ENCODE results near the gene MEIS3.
"Not testable (repeated sequence)": the region's sequence is repeated elsewhere in the genome, so short reads cannot be mapped to it uniquely, and the experiment has no call there.

The MEIS3 gene

DNA sequence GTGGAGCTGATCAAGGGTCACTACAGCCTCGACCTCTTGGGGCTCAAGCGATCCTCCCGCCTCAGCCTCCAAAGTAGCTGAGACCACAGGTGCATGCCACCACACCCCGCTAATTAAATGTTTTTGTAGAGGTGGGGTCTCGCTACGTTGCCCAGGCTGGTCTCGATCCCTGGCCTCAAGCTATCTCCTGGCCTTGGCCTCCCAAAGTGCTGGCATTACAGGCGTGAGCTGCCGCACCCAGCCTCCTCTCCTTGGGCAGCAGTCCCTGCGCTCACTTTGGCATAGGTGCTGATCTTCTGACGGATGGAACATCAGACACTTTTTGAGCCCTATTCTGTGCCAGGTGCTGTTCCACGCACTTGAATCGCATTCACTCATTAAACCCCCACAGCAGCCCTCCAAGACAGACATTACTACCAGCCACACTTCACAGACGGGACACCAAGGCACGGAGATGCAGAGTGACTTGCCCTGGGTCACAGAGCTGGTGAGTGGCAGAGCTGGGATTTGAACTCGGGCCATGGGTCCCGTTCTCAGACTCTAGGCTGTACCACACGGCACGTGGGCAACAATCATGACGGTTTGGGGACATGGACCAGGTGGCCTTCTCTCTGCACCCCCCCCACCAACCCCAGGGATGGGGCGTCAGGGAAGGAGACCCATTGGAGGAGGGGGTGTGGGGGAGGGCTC lies 3.2 kb downstream of the MEIS3 start:
- no peak for DNase-seq

DNA sequence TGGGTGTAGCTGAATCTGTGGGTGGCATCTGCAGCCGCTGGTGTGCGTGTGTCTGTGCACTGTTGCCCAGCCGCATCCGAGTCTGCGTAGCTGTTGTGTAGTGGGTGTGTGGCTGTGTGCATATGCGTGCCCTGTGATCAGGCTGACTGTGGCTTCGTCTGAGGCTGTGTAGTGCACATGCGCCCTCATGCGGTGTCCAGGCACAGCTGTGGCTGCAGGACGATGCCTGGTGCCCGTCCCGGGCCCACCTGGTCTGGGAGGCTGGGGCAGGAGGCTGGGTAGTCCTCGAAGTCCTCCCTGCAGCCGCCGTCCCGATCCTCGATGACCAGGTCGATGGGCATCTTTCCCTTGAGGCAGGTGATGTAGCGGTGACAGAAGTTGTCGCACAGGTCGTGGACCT lies 4.9 kb downstream of the MEIS3 start:
- DNase-seq = no peak

DNA sequence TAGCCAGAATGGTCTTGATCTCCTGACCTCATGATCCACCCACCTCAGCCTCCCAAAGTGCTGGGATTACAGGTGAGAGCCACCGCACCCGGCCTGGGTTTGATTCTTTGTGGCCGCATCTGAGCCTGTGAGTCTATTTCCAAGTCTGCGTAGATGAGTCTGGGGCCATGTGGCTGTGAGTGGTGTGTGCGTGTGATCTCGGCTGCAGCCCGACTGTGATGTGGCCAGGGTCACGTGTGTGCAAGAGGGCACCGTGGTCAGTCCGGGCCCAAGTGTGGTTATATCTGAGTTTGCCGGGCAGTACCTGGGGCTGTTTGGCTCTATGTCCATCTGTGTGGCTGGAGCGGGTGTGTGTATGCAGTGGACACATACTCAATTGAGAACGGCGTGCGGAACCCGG lies 5.4 kb downstream of the MEIS3 start:
- no peak for DNase-seq

DNA sequence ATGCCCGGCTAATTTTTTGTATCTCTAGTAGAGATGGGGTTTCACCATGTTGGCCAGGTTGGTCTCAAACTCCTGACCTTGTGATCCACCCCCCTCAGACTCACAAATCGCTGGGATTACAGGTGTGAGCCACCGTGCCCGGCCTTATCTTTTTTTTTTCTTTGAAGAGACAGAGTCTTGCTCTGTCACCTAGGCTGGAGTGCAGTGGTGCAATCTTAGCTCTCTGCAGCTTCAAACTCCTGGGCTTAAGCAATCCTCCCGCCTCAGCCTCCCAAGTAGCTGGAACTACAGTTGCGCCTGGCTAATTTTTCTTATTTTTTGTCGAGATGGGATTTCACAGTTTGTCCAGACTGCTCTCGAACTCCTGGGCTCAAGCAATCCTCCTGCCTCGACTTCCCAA lies 7.6 kb downstream of the MEIS3 start:
- not testable (repeated sequence) for DNase-seq

DNA sequence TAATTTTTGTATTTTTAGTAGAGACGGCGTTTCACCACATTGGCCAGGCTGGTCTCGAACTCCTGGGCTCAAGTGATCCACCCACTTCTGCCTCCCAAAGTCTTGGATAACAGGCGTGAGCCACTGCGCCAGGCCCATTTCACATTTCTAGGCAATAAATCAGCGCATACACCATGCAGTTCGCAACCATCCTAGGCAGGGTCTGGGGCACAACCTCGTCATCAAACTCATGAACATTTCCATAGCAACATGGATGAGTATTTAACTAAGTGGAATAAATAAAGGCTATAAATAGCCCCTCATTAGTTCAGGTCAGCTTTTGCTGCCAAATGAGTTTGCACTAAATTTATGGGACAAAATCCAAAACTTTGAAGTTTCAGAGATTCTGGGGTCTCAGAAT lies 8.2 kb downstream of the MEIS3 start:
- no peak for DNase-seq

DNA sequence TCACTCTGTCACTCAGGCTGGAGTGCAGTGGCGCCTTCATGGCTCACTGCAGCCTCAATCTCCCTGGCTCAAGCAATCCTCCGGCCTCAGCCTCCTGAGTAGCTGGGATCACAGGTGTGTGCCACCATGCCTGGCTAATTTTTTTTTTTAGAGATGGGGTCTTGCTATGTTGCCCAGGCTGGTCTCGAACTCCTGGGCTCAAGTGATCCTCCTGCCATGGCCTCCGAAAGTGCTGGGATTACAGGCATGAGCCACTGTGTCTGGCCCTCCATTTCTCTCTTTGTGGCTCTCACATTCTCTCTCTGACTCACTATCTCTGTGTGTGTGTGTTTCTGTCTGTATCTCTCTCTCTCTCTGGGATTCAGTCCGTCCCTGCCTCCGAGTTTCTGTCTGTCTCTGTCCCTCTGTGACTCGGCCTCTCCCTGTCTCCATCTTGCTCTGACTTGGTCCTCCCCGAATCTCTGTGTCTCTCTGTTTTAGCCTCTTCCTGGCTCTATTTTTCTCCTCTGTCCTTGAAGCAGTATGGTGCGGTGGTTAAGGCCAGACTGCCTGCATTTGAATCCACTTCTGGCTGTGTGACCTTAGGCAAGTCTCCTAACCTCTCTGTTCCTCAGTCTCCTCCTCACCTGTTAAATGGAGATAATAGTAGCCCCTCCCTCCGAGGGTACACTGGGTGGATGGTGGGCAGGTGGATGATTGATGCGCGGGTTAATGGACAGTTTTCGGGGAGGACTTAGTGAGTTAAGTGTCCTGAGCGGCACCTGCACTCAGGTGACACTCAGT lies 11.0 kb downstream of the MEIS3 start:
- no peak for DNase-seq

DNA sequence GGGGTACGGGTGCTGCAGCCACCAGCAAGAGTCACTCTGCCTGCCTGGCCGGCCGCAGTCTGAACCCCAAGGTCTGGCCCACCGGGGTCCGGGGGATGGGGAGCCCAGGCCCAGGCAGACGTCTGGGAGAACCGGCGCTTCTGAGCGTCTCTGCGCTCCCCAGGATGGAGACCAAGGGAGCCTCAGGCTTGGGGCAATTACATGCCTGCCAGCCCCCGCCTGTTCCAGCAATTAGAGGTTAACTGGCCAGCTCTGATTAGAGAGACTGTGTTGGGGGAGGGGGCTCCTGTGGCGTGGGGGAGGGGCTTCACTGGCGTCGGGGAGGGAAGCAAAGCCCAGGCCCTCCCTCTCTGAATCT lies 11.9 kb downstream of the MEIS3 start:
- DNase-seq = no peak

DNA sequence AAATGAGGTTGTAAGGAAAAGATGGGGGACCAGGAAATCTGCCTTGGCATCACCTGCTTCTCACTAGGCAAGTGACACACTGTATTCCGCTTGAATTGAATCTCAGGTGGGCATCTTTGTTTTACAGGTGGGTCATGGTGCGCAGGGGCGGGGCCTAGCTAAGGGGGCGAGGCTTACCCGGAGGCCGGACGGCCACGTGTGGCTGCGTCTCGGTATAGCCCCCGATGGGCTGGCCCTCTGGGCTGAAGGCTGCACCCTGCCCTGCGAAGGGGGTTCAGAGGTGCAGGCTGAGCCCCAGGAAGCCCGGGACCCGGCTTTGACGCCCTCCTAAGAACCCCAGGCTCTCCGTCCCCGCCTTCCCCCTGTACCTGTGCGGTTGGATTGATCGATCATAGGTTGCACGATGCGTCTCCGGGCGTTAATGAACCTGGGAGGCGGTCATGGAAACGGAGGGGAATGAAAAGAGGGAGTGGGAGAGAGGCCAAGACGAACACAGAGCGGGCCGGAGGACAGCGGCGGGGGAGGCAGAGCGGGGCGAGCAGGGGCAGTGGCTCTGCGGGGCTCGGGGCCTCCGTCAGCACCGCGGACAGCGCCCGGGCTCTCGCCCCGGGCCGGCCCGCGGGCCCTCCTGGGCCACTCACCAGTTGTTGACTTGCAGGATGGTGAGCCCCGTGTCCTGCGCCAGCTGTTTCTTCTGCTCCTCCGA lies 12.5 kb downstream of the MEIS3 start:
- DNase-seq = no peak

DNA sequence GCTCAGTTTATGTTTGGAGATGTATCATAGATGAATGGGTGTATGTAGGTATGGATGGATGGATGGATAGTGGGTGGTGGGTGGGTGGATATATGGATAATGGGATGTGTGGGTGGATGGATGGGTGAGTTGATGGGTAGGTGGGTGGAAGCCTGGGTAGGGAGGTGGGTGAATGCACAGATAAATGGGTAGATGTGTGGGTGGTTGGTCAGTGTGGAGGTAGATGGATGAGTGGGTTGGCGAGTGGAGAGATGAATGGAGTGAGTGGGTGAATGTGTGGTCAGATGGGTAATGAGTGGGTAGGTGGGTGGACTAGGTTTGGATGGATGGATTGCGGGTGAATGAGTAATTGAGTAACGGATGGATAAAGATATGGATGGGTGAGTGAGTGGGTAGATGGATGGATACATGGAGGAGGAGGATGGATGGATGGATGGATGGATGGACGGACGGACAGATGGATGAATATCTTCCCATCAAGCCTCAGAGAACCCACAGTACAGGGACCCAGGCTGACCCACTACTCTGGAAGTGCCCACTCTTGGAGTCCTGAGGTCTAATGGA lies 13.4 kb downstream of the MEIS3 start:
- DNase-seq = no peak

DNA sequence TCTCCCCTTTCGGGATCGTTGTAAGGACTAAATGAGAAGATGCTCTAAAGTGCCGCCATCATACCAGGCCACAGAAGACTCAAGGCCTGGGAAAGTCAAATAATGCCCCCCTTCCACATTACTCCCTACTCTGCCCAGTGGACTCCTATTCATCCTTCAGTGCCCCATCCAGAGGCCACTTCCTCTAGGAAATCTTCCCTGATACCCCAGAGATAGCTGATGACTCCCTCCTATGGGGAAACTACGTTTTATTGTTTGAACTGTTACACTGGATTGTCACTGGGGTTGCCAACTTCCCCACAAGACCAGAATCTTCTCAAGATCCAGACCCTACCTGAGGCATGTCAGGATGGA lies 14.2 kb downstream of the MEIS3 start:
- no peak for DNase-seq

DNA sequence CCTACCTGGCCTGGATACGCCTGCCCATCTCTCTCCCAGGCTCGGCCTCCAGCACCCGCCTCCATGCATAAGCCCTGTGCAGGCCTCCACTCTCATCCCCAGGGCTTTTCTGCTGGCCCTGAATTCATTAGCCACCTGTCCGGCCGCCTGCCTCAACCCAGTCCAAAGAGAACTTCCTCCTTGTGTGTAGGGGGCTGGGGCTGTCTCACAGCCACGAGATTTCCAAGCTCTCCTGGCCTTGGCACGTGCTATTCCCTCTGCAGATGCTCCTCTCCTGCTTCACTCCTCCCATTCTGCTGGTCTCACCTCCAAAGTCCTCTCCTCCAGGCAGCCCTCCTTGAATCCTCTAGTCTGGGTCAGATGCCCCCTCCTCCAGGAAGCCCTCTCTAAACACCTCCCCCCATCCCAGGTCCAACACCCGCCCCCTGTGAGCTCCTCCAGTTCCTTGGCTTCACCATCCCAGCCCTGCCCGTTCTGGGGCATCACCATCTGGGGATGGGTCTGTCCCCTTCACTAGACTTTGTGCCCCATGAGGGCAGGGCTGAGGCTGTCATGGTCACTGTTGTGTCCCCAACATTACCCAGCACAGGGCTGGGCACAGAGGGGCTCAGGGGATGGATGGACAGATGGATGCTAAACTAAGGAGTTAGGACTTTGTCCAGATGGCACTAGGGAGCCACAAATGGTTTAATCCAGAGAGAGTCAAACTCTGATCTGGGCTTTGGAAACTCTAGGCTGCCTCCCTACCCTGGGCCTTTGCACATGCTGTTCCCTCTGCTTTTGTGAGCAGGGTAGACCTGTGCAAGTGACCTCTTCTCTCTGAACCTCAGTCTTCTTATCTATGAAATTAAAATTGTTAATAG lies 14.8 kb downstream of the MEIS3 start:
- DNase-seq = no peak

DNA sequence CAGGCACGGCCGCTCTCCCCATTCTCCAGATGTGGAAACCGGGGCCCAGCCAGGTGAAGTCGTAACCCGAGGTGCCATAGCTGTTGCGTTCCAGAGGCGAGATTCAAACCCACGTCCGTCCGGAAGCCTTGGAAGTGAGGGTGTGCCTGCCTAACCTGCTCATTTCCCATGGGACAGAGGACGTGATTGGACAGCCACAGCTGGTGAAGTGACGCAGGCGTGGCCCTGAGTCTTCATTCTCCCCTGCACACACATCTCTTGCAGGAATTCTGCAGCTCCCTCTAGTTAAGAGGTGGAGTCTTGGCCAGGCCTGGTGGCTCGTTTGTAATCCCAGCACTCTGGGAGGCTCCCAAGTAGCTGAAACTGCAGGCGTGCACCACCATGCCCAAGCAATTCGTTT lies 16.8 kb downstream of the MEIS3 start:
- DNase-seq = no peak

DNA sequence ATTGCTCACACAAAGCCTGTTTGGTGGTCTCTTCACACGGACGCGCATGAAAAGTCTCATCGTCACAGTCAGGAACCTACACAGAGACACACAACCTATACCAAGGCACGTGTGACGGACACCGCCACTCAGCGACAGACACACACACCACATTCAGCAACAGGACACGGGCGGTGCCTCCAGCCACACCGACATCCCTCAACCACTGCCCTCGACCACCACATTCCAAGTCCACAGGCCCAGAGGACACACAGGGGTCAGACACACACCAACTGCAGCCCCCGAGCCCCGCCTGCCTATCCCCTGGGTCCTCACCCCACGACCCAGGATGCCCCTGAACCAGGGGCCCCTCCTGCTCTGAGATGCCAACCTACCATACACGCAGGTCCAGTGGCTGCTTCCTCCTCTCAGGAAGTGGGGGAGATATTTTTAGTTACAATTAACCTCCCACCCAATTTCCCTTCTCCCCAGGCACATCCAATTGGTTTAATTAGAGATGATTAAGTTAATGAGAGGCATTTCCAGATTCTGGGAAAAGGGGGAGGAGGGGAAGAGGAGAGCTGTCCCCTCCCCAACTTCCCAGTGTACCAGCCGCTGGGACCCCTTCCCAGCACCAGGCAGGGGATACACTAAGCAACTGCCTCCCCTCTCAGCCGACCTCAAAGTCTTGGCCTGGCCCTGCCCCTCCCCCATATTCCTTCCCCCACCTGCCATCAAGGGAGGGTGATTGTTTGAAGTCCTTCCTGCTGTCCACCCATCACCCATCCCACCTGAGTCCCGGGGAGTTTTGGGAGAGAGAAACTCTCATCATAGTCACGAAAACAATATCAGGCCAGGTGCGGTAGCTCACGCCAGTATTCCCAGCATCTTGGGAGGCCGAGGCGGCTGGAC lies 20.4 kb downstream of the MEIS3 start:
- no peak for DNase-seq

DNA sequence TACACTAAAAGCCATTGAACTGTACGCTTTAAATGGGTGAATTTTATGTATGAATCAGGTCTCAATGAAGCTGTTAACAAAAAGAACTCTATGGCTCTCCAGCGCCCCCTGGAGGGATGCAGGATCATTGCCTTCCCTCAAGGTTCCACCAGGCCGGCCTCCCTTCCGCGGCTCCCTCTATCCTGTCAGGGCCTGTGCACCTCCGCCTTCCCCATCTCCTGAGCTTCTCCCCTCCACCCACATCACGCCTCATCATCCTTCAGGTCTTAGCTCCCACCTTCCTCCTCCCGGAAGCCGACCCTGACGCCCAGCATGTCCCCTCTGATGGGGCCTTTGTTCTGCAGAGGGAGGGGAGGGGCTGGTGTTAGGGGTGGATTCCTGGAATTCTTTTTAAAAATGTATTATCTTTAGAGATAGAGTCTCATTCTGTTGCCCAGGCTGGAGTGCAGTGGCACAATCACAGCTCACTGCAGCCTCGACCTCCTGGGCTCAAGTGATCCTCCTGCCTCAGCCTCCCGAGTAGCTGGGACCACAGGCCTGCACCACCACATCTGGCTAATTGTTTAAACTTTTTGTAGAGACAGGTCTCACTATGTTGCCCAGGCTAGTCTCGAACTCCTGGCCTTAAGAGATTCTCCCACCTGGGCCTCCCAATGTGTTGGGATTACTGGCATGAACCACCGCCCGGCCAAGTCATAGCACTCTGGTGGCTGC lies 27.7 kb downstream of the MEIS3 start:
- peak in 11 of 14 donors; percentile 4 to 74 (median 34) for DNase-seq

DNA sequence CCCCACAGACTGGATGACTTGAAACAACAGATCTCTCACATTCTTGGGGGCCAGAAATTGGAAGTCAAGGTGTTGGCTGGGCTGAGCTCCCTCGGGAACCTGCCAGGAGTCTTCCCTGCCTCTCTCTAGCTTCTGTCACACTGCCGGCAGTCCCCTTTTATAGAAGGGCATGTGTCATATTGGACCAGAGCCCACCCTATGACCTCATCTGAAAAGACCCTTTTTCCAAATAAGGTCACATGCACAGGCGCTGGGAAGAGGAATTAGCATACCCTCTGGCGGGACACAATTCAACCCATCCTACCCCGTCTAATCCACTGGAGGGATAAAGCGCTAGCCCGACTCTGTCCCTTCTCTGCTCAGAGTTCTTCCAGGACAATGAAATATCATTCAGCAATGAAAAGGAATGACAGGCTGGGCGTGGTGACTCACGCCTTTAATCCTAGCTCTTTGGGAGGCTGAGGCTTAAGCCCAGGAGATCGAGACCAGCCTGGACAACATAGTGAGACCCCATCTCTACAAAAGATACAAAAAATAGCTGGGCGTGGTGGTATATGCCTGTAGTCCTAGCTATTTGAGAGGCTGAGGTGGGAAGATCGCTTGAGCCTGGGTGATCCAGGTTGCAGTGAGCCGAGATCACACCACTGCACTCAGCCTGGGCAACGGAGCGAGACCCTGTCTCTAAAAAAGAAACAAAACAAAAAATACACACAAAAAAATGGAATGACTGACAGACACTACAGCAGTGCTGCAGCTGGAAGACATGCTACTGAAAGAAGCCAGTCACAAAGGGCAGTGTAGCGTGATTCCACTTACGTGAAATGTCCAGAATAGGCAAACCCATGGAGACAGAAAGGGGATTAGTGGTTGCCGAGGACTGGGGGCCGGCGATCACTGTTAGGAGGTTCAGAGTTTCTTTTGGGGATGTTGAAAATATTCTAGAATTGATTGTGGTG lies 28.5 kb downstream of the MEIS3 start:
- DNase-seq = no peak

DNA sequence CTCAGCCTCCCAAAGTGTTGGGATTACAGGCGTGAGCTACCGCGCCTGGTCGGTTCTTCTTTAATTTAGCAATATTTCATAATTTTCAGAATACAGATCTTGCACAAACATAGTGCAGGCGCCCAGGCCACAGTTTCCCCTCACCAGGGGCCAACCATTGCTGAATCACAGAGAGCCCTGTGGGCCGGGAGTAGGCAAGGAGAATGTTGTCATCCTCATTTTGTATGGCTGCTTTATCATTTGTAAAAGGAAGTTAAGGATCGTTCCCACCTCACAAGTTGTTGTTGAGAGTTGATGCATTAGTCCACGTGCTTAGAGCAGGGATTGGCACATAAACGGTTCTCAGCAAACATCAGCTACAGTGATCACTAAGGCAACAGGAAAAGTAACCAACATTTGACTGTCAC lies 30.2 kb downstream of the MEIS3 start:
- no peak for DNase-seq

DNA sequence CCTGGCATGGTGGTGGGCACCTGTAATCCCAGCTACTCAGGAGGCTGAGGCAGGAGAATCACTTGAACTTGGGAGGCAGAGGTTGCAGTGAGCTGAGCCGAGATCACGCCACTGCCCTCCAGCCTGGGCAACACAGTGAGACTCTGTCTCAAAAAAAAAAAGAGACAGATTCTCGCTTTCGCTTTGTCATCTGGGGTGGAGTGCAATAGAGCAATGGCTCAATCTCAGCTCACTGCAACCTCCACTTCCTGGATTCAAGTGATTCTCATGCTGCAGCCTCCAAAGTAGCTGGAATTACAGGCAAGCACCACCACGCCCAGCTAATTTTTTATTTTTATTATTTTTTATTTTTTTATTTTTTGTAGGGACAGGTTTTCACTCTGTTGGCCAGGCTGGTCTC lies 30.6 kb downstream of the MEIS3 start:
- DNase-seq = not testable (repeated sequence)

DNA sequence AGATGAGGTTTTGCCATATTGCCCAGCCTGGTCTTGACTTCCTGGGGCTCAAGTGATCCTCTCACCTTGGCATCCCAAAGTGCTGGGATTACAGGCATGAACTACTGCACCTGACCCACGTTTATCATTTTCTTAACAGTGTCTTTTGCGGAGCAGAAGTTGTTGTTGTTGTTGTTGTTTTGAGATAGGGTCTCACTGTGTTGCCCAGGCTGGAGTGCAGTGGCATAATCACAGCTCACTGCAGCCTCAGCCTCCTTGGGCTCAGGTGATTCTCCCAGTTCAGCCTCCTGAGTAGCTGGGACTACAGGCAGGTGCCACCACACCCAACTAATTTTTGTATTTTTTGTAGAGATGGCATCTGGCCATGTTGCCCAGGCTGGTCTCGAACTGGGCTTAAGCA lies 31.7 kb downstream of the MEIS3 start:
- not testable (repeated sequence) for DNase-seq

DNA sequence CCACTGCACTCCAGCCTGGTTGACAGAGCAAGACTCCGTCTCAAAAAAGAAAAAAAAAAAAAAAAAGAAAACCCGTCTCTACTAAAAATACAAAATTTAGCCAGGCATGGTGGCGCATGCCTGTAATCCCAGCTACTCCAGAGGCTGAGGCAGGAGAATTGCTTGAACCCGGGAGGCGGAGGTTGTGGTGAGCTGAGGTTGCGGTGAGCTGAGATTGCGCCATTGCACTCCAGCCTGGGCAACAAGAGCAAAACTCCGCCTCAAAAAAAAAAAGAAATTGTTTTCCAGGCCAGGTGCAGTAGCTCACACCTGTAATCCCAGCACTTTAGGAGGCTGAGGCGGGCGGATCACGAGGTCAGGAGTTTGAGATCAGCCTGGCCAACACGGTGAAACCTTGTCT lies 32.7 kb downstream of the MEIS3 start:
- DNase-seq = not testable (repeated sequence)
